GM18868 (cell line): ENCODE data around the gene HPCAL1.

ENCODE experiments used
- ATAC-seq: cut with Tn5 transposase; IDR thresholded peaks from one replicate; pipeline ENCODE4 v1.9.1; 2021; ENCODE audit warnings: mild to moderate bottlenecking, moderate library complexity; ENCODE audit not compliant: unreplicated experiment

The HPCAL1 gene

GRCh38 chr2:10332402-10333246 is 29.9 kb downstream of the HPCAL1 start:
- no peak for ATAC-seq

GRCh38 chr2:10333247-10333613 is 30.5 kb downstream of the HPCAL1 start:
- no peak for ATAC-seq

GRCh38 chr2:10333966-10334365 is 31.3 kb downstream of the HPCAL1 start:
- no peak for ATAC-seq

GRCh38 chr2:10335046-10335840 is 32.5 kb downstream of the HPCAL1 start:
- ATAC-seq, result no peak

GRCh38 chr2:10336283-10336682 is 33.6 kb downstream of the HPCAL1 start:
- no peak for ATAC-seq

- ATAC-seq, result no peak
These were observed 35.0 kb downstream of the HPCAL1 start for GRCh38 chr2:10337449-10338269.

- ATAC-seq, result no peak
These were observed 35.8 kb downstream of the HPCAL1 start for GRCh38 chr2:10338270-10339188.

GRCh38 chr2:10339647-10340592 is 37.2 kb downstream of the HPCAL1 start:
- no peak for ATAC-seq

- ATAC-seq, result no peak
These were observed 37.9 kb downstream of the HPCAL1 start for GRCh38 chr2:10340593-10340975.

- no peak for ATAC-seq
These were observed 38.5 kb downstream of the HPCAL1 start for GRCh38 chr2:10341193-10341592.

GRCh38 chr2:10342245-10342951 is 39.7 kb downstream of the HPCAL1 start:
- ATAC-seq, result no peak

GRCh38 chr2:10343191-10343590 is 40.5 kb downstream of the HPCAL1 start:
- ATAC-seq, result no peak

GRCh38 chr2:10343658-10344057 is 41.0 kb downstream of the HPCAL1 start:
- no peak for ATAC-seq

GRCh38 chr2:10344105-10345066 is 41.7 kb downstream of the HPCAL1 start:
- no peak for ATAC-seq

- ATAC-seq, result no peak
These were observed 42.4 kb downstream of the HPCAL1 start for GRCh38 chr2:10345126-10345525.

GRCh38 chr2:10345813-10346212 is 43.1 kb downstream of the HPCAL1 start:
- no peak for ATAC-seq

GRCh38 chr2:10346929-10347561 is 44.3 kb downstream of the HPCAL1 start:
- no peak for ATAC-seq
